WTC11 (cell line): ENCODE results near the gene OR2AT4. TPM values are rescaled to one million over a fixed set of nuclear protein-coding genes. Genes with fewer than 3 reads are reported as not detected.

ENCODE experiments used
- ATAC-seq: fragments of 200-7000 bp; cut with Tn5 transposase; 2 replicates; pipeline ENCODE4 v1.10.0; 2021; ENCODE audit warnings: mild to moderate bottlenecking, moderate library complexity
- CTCF ChIA-PET: fragments of 300-600 bp; sonication (Branson Sonifier 250); formaldehyde crosslinking; loops from one replicate; lab custom pipeline; 2021; ENCODE audit warnings: antibody characterized with exemption; lab: Charles Lee
- POLR2A ChIA-PET: fragments of 350-600 bp; sonication (Branson Sonifier 250); formaldehyde crosslinking; loops from one replicate; lab custom pipeline; 2021; ENCODE audit warnings: antibody characterized with exemption; lab: Charles Lee
- DNase-seq: peaks from one replicate; pipeline ENCODE4 v3.0.0; 2021; ENCODE audit warnings: low spot score
- H3K27ac Mint-ChIP-seq: 2 replicates; pipeline ENCODE4 v1.8.0; 2021; ENCODE audit warnings: mixed read lengths
- H3K27me3 Mint-ChIP-seq: 2 replicates; pipeline ENCODE4 v1.8.0; 2021; ENCODE audit warnings: low read depth, mild to moderate bottlenecking, moderate library complexity, mixed read lengths
- H3K36me3 Mint-ChIP-seq: 2 replicates; pipeline ENCODE4 v1.8.0; 2021; ENCODE audit warnings: mixed read lengths
- H3K4me1 Mint-ChIP-seq: 2 replicates; pipeline ENCODE4 v1.8.0; 2022; ENCODE audit warnings: mixed read lengths
- H3K4me3 Mint-ChIP-seq: 2 replicates; pipeline ENCODE4 v1.8.0; 2021; ENCODE audit warnings: mild to moderate bottlenecking, moderate library complexity, mixed read lengths
- H3K9me3 Mint-ChIP-seq: 2 replicates; pipeline ENCODE4 v1.8.0; 2021; ENCODE audit warnings: mixed read lengths
- ARID4B ChIP-seq: sonication (generic); formaldehyde crosslinking; IDR thresholded peaks from 2 replicates; pipeline ENCODE4 v1.8.0; 2023; ENCODE audit warnings: missing genetic modification reagents, mild to moderate bottlenecking, borderline replicate concordance
- ATF3 ChIP-seq: sonication (generic); formaldehyde crosslinking; conservative IDR thresholded peaks from 2 replicates; pipeline ENCODE4 v1.8.1; 2022; ENCODE audit warnings: mild to moderate bottlenecking, missing genetic modification reagents
- ELF4 ChIP-seq: sonication (generic); formaldehyde crosslinking; IDR thresholded peaks from 2 replicates; pipeline ENCODE4 v1.8.1; 2022; ENCODE audit warnings: low read depth, mild to moderate bottlenecking, moderate library complexity, missing genetic modification reagents
- ERG ChIP-seq: fragments of 250-450 bp; sonication (Bioruptor Pico); IDR thresholded peaks from 2 replicates; pipeline ENCODE4 v1.8.0; 2021; ENCODE audit warnings: mild to moderate bottlenecking
- ESRRA ChIP-seq: sonication (generic); formaldehyde crosslinking; IDR thresholded peaks from 2 replicates; pipeline ENCODE4 v1.8.1; 2022; ENCODE audit warnings: mild to moderate bottlenecking, missing genetic modification reagents, borderline replicate concordance
- FOXJ3 ChIP-seq: sonication (generic); formaldehyde crosslinking; IDR thresholded peaks from 2 replicates; pipeline ENCODE4 v1.9.0; 2021; ENCODE audit warnings: missing genetic modification reagents, mild to moderate bottlenecking, borderline replicate concordance
- FOXK1 ChIP-seq: sonication (generic); formaldehyde crosslinking; IDR thresholded peaks from 2 replicates; pipeline ENCODE4 v1.8.0; 2022; ENCODE audit warnings: mild to moderate bottlenecking, moderate library complexity, missing genetic modification reagents
- IRF1 ChIP-seq: sonication (generic); formaldehyde crosslinking; IDR thresholded peaks from 2 replicates; pipeline ENCODE4 v1.8.0; 2023; ENCODE audit warnings: missing genetic modification reagents
- NR2C2 ChIP-seq: sonication (generic); formaldehyde crosslinking; IDR thresholded peaks from 2 replicates; pipeline ENCODE4 v1.8.0; 2022; ENCODE audit warnings: mild to moderate bottlenecking, missing genetic modification reagents
- OVOL2 ChIP-seq: fragments of 250-450 bp; sonication (Bioruptor Pico); IDR thresholded peaks from 2 replicates; pipeline ENCODE4 v1.9.0; 2021; ENCODE audit warnings: mild to moderate bottlenecking, borderline replicate concordance
- RORB ChIP-seq: fragments of 250-450 bp; sonication (Bioruptor Pico); IDR thresholded peaks from 2 replicates; pipeline ENCODE4 v1.9.0; 2021; ENCODE audit warnings: mild to moderate bottlenecking
- SMAD3 ChIP-seq: sonication (generic); formaldehyde crosslinking; IDR thresholded peaks from 2 replicates; pipeline ENCODE4 v1.8.0; 2022; ENCODE audit warnings: missing genetic modification reagents, mild to moderate bottlenecking, borderline replicate concordance
- TEAD1 ChIP-seq: sonication (generic); formaldehyde crosslinking; IDR thresholded peaks from 2 replicates; pipeline ENCODE4 v1.8.0; 2022; ENCODE audit warnings: mild to moderate bottlenecking, missing genetic modification reagents
- ZNF219 ChIP-seq: sonication (generic); formaldehyde crosslinking; IDR thresholded peaks from 2 replicates; pipeline ENCODE4 v1.8.0; 2023; ENCODE audit warnings: missing genetic modification reagents, mild to moderate bottlenecking, borderline replicate concordance
- ZNF317 ChIP-seq: sonication (generic); formaldehyde crosslinking; IDR thresholded peaks from 2 replicates; pipeline ENCODE4 v1.8.1; 2023; ENCODE audit warnings: low read depth, mild to moderate bottlenecking, moderate library complexity, missing genetic modification reagents, borderline replicate concordance
- ZNF396 ChIP-seq: fragments of 250-450 bp; sonication (Bioruptor Pico); IDR thresholded peaks from 2 replicates; pipeline ENCODE4 v1.8.0; 2021; ENCODE audit warnings: mild to moderate bottlenecking, moderate library complexity, borderline replicate concordance
- total RNA-seq: library from RNA; stranded (reverse); gene quantifications from 3 replicates; pipeline ENCODE4 v1.2.3, GENCODE V29; 2021
- TF ChIP-seq, protein P1 (sequence below): fragments of 250-450 bp; sonication (Bioruptor Pico); IDR thresholded peaks from 2 replicates; pipeline ENCODE4 v1.9.0; 2021; ENCODE audit warnings: mild to moderate bottlenecking

OR2AT4 gene
- total RNA-seq, 1 experiment from 2014 or later: not detected

DNA sequence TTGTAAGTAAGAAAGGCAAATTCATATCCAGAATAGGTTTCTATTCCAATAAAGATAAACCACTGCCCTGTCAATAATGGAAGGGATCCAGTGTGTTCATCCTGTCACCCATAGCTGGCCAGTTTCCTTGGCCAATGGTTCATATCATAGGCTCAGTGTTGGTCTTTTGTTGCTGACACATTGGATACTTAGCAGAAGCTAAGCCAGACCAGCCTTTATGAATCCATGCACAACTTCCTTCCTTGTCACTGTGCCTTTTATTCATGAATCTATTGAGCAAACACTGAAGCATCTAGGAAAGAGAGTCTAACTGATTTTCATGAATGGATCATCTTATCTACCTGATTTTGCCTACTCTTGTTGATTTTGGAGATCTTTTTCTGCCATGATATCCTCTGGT lies 20.0 kb downstream of the OR2AT4 start (continued):
- no peak for TF ChIP-seq ZNF317 (CRISPR knock-in tag)

DNA sequence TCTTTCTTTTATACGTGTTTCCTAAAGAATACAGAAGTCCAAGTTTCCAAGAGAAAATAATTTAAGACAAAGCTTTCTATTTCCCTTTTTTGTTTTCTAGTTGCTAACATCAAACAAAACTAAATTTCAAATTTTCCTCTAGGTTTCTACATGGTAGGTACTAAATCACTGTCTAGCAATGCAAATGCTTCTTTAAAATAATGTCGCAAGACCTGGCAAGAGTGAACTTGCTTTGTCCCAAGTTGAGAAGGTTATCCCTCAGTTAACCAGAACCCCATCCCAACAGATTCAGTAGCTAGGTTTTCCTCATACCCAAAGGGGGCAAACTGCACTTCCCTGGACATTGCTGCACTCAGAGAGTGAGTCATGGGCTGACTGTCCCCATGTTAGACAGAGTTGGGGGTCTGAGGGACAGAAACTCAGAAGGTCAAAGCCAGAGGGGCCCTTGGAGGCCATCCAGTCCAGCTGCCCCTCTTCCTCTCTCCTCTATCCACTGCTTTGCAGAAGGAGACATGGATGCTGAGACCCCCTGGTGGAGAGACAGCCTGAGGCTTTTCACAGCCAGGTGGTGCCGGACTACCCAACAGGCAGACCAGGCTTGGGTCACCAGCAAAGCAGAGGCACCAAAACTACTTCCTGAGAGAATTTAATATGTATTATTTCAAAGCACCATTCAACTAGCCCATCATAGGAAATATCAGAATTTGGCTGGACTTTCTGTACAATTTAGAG lies 23.1 kb downstream of the OR2AT4 start:
- ATAC-seq (peak; percentile 72; the same call in 1 of the 2 replicates), DNase-seq (no peak)
- Mint-ChIP-seq H3K9me3 (peaks cover 11% of the 10 kb centered on the region), H3K4me3 (no peak overlapping the region), H3K27me3 (peaks cover 5% of the 10 kb centered on the region), H3K36me3 (no peaks in the 10 kb centered on the region), H3K4me1 (peaks cover 9% of the 10 kb centered on the region), H3K27ac (no peak overlapping the region)
- ChIA-PET POLR2A (no interaction called here), CTCF (interaction anchor here (1.0 to 1.9 kb wide), 6 partner anchors 9 to 131 kb away, joined by 3 to 11 read pairs (median 6); no protein-coding TSS in a partner anchor)
- TF ChIP-seq ZNF396: no peak
- no peak for TF ChIP-seq TEAD1 (CRISPR knock-in tag)
- no peak for TF ChIP-seq ATF3
- TF ChIP-seq RORB (CRISPR knock-in tag): no peak
- TF ChIP-seq, protein P1, sequence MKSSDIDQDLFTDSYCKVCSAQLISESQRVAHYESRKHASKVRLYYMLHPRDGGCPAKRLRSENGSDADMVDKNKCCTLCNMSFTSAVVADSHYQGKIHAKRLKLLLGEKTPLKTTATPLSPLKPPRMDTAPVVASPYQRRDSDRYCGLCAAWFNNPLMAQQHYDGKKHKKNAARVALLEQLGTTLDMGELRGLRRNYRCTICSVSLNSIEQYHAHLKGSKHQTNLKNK (CRISPR knock-in tag): no peak
- no peak for TF ChIP-seq ESRRA
- no peak for TF ChIP-seq SMAD3 (CRISPR knock-in tag)

DNA sequence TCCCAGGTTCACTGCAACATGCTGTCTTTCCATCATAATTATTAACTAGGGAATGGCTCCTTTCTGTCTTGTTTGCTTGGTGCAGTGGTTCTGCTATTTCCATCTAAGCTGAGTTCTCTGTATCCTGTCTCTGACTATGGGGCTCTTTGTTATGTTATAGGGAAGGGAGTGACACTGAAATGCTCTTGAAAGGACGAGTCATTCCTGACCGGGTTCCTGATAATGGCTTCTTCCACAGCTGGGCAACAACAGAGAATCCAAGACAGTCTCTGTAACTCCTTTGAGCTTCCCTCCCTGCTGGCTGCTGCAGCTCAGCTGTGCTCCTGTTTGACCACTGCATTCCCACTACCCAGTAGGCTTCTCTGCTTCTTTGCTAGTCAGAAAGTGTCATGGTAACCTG lies 24.1 kb downstream of the OR2AT4 start:
- Mint-ChIP-seq H3K9me3 (peaks cover 16% of the 10 kb centered on the region), H3K27ac (no peak overlapping the region), H3K27me3 (peaks cover 5% of the 10 kb centered on the region), H3K36me3 (no peaks in the 10 kb centered on the region), H3K4me3 (no peak overlapping the region), H3K4me1 (peaks cover 9% of the 10 kb centered on the region)
- ChIA-PET POLR2A (no interaction called here), CTCF (interaction anchor here (1.0 to 1.9 kb wide), 6 partner anchors 8 to 132 kb away, joined by 3 to 11 read pairs (median 6); no protein-coding TSS in a partner anchor)
- peak; percentile 75 for ATAC-seq
- DNase-seq: no peak
- TF ChIP-seq ARID4B (CRISPR knock-in tag) (no peak), FOXK1 (CRISPR knock-in tag) (no peak), FOXJ3 (CRISPR knock-in tag) (no peak), ZNF219 (CRISPR knock-in tag) (no peak), NR2C2 (CRISPR knock-in tag) (no peak), ELF4 (CRISPR knock-in tag) (no peak), ERG (CRISPR knock-in tag) (no peak), OVOL2 (CRISPR knock-in tag) (no peak), TEAD1 (CRISPR knock-in tag) (no peak), IRF1 (CRISPR knock-in tag) (no peak)
